Thoracic aorta (tissue), 2 donors: ENCODE measurements around the gene MCM3. TPM values are rescaled to one million over a fixed set of nuclear protein-coding genes. Genes with fewer than 3 reads are reported as not detected.

Experiments used
- ATAC-seq: fragments of 150-250 bp; one replicate; pipeline ENCODE4 v1.8.0; 2017; ENCODE audit warnings: low read depth; ENCODE audit not compliant: insufficient number of reproducible peaks, low FRiP score
- DNase-seq: peaks from one replicate; pipeline ENCODE4 v3.0.0-alpha.2; 2020; ENCODE audit warnings: low spot score
- H3K27ac ChIP-seq, 2 donors: fragments of 200-600 bp; sonication (generic); 1 replicate in 1 of 2; 2 replicates in 1 of 2; pipeline ENCODE4 v1.5.1; 2016; ENCODE audit warnings: mild to moderate bottlenecking in 2 of 2, moderate library complexity in 2 of 2
- H3K27me3 ChIP-seq: fragments of 200-600 bp; sonication (generic); replicated peaks from 2 replicates; pipeline ENCODE4 v1.6.0; 2016; ENCODE audit warnings: mild to moderate bottlenecking; ENCODE audit not compliant: insufficient read depth
- H3K36me3 ChIP-seq: fragments of 200-600 bp; sonication (generic); one replicate; pipeline ENCODE4 v1.5.1; 2016
- H3K4me1 ChIP-seq, 2 donors: fragments of 200-600 bp; sonication (generic); 1 replicate in 1 of 2; 2 replicates in 1 of 2; pipeline versions ENCODE4 v1.5.1 to v1.6.0; 2016; ENCODE audit warnings: low read depth in 2 of 2, mild to moderate bottlenecking in 1 of 2; ENCODE audit not compliant: control insufficient read depth in 1 of 2
- H3K4me3 ChIP-seq: fragments of 200-600 bp; sonication (generic); 2 replicates; pipeline ENCODE4 v1.5.1; 2016; ENCODE audit warnings: mild to moderate bottlenecking
- H3K9me3 ChIP-seq: fragments of 200-600 bp; sonication (generic); 2 replicates; pipeline ENCODE4 v1.5.1; 2016
- CTCF ChIP-seq: fragments of 200-600 bp; sonication (generic); IDR thresholded peaks from one replicate; pipeline ENCODE4 v1.5.1; 2019; ENCODE audit warnings: antibody characterized with exemption
- total RNA-seq, 2 donors: library from RNA; depleted of rRNA; stranded (reverse); fragments of >200 nt; gene quantifications; one replicate each; pipeline versions ENCODE4 v1.1.0 to v1.2.3, GENCODE V29; 2016

MCM3 gene
- total RNA-seq, 2 donors from 2014 or later = 24.0 to 30.8 TPM

GRCh38 chr6:52227495-52227894 lies 57.0 kb downstream of the MCM3 start:
- no peaks in the 10 kb centered on the region for H3K9me3 ChIP-seq
- H3K4me3 ChIP-seq = no peak overlapping the region
- no peak for TF ChIP-seq CTCF
- no peaks in the 10 kb centered on the region for H3K4me1 ChIP-seq
- H3K27me3 ChIP-seq = no peaks in the 10 kb centered on the region
- DNase-seq (no peak), ATAC-seq (no peak)
- H3K27ac ChIP-seq = no peak overlapping the region
- no peaks in the 10 kb centered on the region for H3K36me3 ChIP-seq

GRCh38 chr6:52221302-52221701 lies 63.2 kb downstream of the MCM3 start:
- no peak overlapping the region for H3K4me3 ChIP-seq
- H3K27me3 ChIP-seq = no peaks in the 10 kb centered on the region
- H3K9me3 ChIP-seq = no peaks in the 10 kb centered on the region
- no peak overlapping the region for H3K27ac ChIP-seq
- DNase-seq (no peak), ATAC-seq (no peak)
- no peaks in the 10 kb centered on the region for H3K36me3 ChIP-seq
- H3K4me1 ChIP-seq = no peaks in the 10 kb centered on the region
- no peak for TF ChIP-seq CTCF

GRCh38 chr6:52217761-52218160 lies 66.8 kb downstream of the MCM3 start:
- Histone ChIP-seq H3K4me3 (no peak overlapping the region), H3K9me3 (no peaks in the 10 kb centered on the region), H3K27me3 (no peaks in the 10 kb centered on the region), H3K27ac (no peak overlapping the region), H3K4me1 (no peaks in the 10 kb centered on the region), H3K36me3 (no peaks in the 10 kb centered on the region)
- ATAC-seq (no peak), DNase-seq (no peak)
- no peak for TF ChIP-seq CTCF

GRCh38 chr6:52216932-52217575 lies 67.5 kb downstream of the MCM3 start:
- Histone ChIP-seq H3K9me3 (no peaks in the 10 kb centered on the region), H3K36me3 (no peaks in the 10 kb centered on the region), H3K27me3 (no peaks in the 10 kb centered on the region), H3K4me1 (no peaks in the 10 kb centered on the region), H3K4me3 (no peak overlapping the region), H3K27ac (no peak overlapping the region)
- ATAC-seq (no peak), DNase-seq (no peak)
- no peak for TF ChIP-seq CTCF

- no peaks in the 10 kb centered on the region for H3K9me3 ChIP-seq
- H3K4me1 ChIP-seq = no peaks in the 10 kb centered on the region
- ATAC-seq (no peak), DNase-seq (no peak)
- no peaks in the 10 kb centered on the region for H3K36me3 ChIP-seq
- no peak for TF ChIP-seq CTCF
- H3K27me3 ChIP-seq = no peaks in the 10 kb centered on the region
- no peak overlapping the region for H3K27ac ChIP-seq
- H3K4me3 ChIP-seq = no peak overlapping the region
Measured at GRCh38 chr6:52215787-52216186, 68.8 kb downstream of the MCM3 start.

Other genes starting within 250 kb of the MCM3 start
- gene PKHD1, start 197.1 kb downstream of the MCM3 start, total RNA-seq = under 1 TPM in 1 of 2 donors, not detected in 1; 0.14 TPM
- not detected for gene IL17A, start 98.4 kb downstream of the MCM3 start, total RNA-seq
- not detected for gene IL17F, start 40.2 kb downstream of the MCM3 start, total RNA-seq
- 1 to 10 TPM; 4.1 to 7.3 TPM for gene PAQR8, start 77.4 kb upstream of the MCM3 start, total RNA-seq
- gene EFHC1, start 135.6 kb upstream of the MCM3 start, total RNA-seq = 10 to 100 TPM; 13.5 to 14.9 TPM